ENCODE results near the gene C17orf114.
A peak's percentile ranks its signal among the peaks of the same experiment; 100 is the strongest.

C17orf114 gene

GRCh38 chr17:4790705-4791088 is 11.4 kb downstream of the C17orf114 start:
- TF ChIP-seq CTCF (IDR thresholded peaks at IDR 0.05) (no peak), ZFX (IDR thresholded peaks at IDR 0.05; ENCODE audit: borderline replicate concordance) (no peak)
- peak overlapping the region; percentile 95 for H3K27ac ChIP-seq

- H3K27ac ChIP-seq: peak overlapping the region; percentile 95
Observed at GRCh38 chr17:4789951-4790704, 12.0 kb downstream of the C17orf114 start.

DNA sequence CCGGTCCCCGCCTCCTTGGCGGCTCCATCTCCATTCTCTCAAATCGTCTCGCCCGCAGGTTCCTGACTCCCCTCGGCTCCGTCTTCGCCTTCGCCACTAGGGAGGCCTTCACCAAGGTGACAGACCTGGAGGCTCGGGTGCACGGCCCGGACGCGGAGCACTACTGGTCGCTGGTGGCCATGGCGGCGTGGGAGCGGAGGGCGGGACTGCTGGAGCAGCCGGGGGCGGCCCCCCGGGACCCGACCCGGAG is 12.5 kb downstream of the C17orf114 start:
- TF ChIP-seq CTCF (IDR thresholded peaks at IDR 0.05) (no peak), ZFX (IDR thresholded peaks at IDR 0.05; ENCODE audit: borderline replicate concordance) (no peak)
- H3K27ac ChIP-seq: peak overlapping the region; percentile 95

More at GRCh38 chr17:4789951-4790704, 12.0 kb downstream of the C17orf114 start:
- TF ChIP-seq CTCF (IDR thresholded peaks at IDR 0.05): peak; percentile 91
- no peak for TF ChIP-seq ZFX (IDR thresholded peaks at IDR 0.05; ENCODE audit: borderline replicate concordance)

- TF ChIP-seq ZFX (IDR thresholded peaks at IDR 0.05; ENCODE audit: borderline replicate concordance) (no peak), CTCF (IDR thresholded peaks at IDR 0.05) (no peak)
- H3K27ac ChIP-seq: peak within 1 kb of the TSS; percentile 95
Observed at GRCh38 chr17:4788807-4789700, 13.1 kb downstream of the C17orf114 start, which contains the start of gene GLTPD2. GLTPD2 (plus strand) TSS chr17:4788964; CDS start chr17:4789012, 48 bp downstream.

DNA sequence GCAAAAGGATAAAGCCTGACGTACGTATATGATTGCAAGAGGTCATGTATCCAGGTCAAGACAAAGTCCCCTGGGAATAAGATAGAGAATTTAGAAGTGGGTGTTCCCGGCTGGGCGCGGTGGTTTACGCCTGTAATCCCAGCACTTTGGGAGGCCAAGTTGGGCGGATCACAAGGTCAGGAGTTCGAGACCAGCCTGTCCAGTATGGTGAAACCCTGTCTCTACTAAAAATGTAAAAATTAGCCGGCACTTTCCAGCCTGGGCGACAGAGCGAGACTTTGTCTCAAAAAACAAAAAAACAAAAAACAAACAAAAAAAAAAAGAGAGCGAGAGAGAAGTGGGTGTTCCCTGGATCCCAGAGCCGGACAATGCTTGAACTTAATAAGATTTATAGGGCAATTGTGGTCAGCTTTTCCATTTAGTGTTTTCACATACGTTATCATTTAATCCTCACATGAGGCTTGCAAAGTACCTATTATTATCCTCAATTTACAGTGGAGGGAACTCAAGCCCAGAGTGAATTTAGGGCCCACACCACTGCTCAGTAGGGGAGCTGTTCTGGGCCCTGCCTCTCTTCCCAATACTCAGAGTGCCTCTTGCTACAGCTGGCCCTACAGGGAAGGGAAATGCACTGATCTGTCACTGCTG is 13.8 kb downstream of the C17orf114 start:
- peak overlapping the region; percentile 95 for H3K27ac ChIP-seq
- TF ChIP-seq ZFX (IDR thresholded peaks at IDR 0.05; ENCODE audit: borderline replicate concordance) (no peak), CTCF (IDR thresholded peaks at IDR 0.05) (no peak)

DNA sequence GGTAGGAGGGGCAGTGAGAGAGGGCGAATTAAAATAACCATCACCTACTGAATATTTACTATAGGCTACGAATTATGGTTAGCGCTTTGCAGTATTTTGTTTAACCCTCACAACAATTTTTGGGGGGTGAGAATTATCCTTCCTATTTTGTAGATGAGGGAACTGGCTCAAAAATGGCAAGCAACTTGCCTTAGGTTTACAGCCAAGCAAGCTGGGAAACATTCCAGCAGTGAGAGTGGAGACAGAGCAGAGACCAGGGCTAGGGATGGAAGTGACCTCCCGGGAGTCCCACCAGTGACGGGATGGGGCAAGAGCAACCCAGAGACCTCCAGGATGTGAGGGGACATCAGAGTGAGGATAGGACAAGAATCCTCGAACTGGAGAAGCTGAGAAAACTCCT is 15.6 kb downstream of the C17orf114 start:
- H3K27ac ChIP-seq: no peak overlapping the region
- TF ChIP-seq CTCF (IDR thresholded peaks at IDR 0.05) (no peak), ZFX (IDR thresholded peaks at IDR 0.05; ENCODE audit: borderline replicate concordance) (no peak)

All from 22Rv1 (cell line).